ENCODE results near the gene IDUA.

IDUA gene

GRCh38 chr4:950136-951020 is 36.5 kb upstream of the IDUA start:
- no CpG with 5 or more reads among the region's 30 CpGs for WGBS (ENCODE audit: insufficient coverage, insufficient read length)
- no peaks in the 10 kb centered on the region for H3K27me3 ChIP-seq (ENCODE audit: control insufficient read depth, insufficient read depth, low read length)
- no peaks in the 10 kb centered on the region for H3K9me3 ChIP-seq (ENCODE audit: control insufficient read depth, insufficient read depth, low read length)
- no peak overlapping the region for H3K4me3 ChIP-seq (ENCODE audit: low read length)
- H3K4me1 ChIP-seq (ENCODE audit: control insufficient read depth, insufficient read depth, low read length) = no peaks in the 10 kb centered on the region; the same call in 1 of the 2 replicates
- no peaks in the 10 kb centered on the region; the same call in 1 of the 2 replicates for H3K36me3 ChIP-seq (ENCODE audit: control insufficient read depth, insufficient read depth, low read length)
- no peak overlapping the region for H3K27ac ChIP-seq (ENCODE audit: low read length)
- no peak for DNase-seq (ENCODE audit: low read depth, low spot score)

GRCh38 chr4:951186-951585 is 35.7 kb upstream of the IDUA start:
- H3K9me3 ChIP-seq (ENCODE audit: control insufficient read depth, insufficient read depth, low read length) = no peaks in the 10 kb centered on the region
- H3K27ac ChIP-seq (ENCODE audit: low read length) = no peak overlapping the region
- H3K4me3 ChIP-seq (ENCODE audit: low read length) = no peak overlapping the region
- H3K4me1 ChIP-seq (ENCODE audit: control insufficient read depth, insufficient read depth, low read length) = no peaks in the 10 kb centered on the region
- no CpG with 5 or more reads among the region's 7 CpGs for WGBS (ENCODE audit: insufficient coverage, insufficient read length)
- no peak for DNase-seq (ENCODE audit: low read depth, low spot score)
- H3K27me3 ChIP-seq (ENCODE audit: control insufficient read depth, insufficient read depth, low read length) = no peaks in the 10 kb centered on the region
- H3K36me3 ChIP-seq (ENCODE audit: control insufficient read depth, insufficient read depth, low read length) = no peaks in the 10 kb centered on the region; the same call in 1 of the 2 replicates

- Histone ChIP-seq H3K4me1 (ENCODE audit: control insufficient read depth, insufficient read depth, low read length) (no peaks in the 10 kb centered on the region), H3K4me3 (ENCODE audit: low read length) (no peak overlapping the region), H3K36me3 (ENCODE audit: control insufficient read depth, insufficient read depth, low read length) (no peaks in the 10 kb centered on the region), H3K9me3 (ENCODE audit: control insufficient read depth, insufficient read depth, low read length) (no peaks in the 10 kb centered on the region), H3K27me3 (ENCODE audit: control insufficient read depth, insufficient read depth, low read length) (no peaks in the 10 kb centered on the region), H3K27ac (ENCODE audit: low read length) (no peak overlapping the region)
- WGBS (ENCODE audit: insufficient coverage, insufficient read length) = no CpG with 5 or more reads among the region's 23 CpGs
- DNase-seq (ENCODE audit: low read depth, low spot score) = no peak
Measured at GRCh38 chr4:951594-952468, 35.0 kb upstream of the IDUA start.

- no peaks in the 10 kb centered on the region for H3K4me1 ChIP-seq (ENCODE audit: control insufficient read depth, insufficient read depth, low read length)
- no peaks in the 10 kb centered on the region for H3K9me3 ChIP-seq (ENCODE audit: control insufficient read depth, insufficient read depth, low read length)
- no peaks in the 10 kb centered on the region for H3K27me3 ChIP-seq (ENCODE audit: control insufficient read depth, insufficient read depth, low read length)
- no peak for DNase-seq (ENCODE audit: low read depth, low spot score)
- H3K4me3 ChIP-seq (ENCODE audit: low read length) = no peak overlapping the region
- no CpG with 5 or more reads among the region's 28 CpGs for WGBS (ENCODE audit: insufficient coverage, insufficient read length)
- no peaks in the 10 kb centered on the region for H3K36me3 ChIP-seq (ENCODE audit: control insufficient read depth, insufficient read depth, low read length)
- H3K27ac ChIP-seq (ENCODE audit: low read length) = no peak overlapping the region
Measured at GRCh38 chr4:952881-953573, 33.8 kb upstream of the IDUA start.

GRCh38 chr4:953574-953915 is 33.3 kb upstream of the IDUA start:
- WGBS (ENCODE audit: insufficient coverage, insufficient read length) = no CpG with 5 or more reads among the region's 13 CpGs
- Histone ChIP-seq H3K27ac (ENCODE audit: low read length) (no peak overlapping the region), H3K4me3 (ENCODE audit: low read length) (no peak overlapping the region), H3K27me3 (ENCODE audit: control insufficient read depth, insufficient read depth, low read length) (no peaks in the 10 kb centered on the region), H3K4me1 (ENCODE audit: control insufficient read depth, insufficient read depth, low read length) (no peaks in the 10 kb centered on the region), H3K9me3 (ENCODE audit: control insufficient read depth, insufficient read depth, low read length) (no peaks in the 10 kb centered on the region), H3K36me3 (ENCODE audit: control insufficient read depth, insufficient read depth, low read length) (no peaks in the 10 kb centered on the region)
- no peak for DNase-seq (ENCODE audit: low read depth, low spot score)

GRCh38 chr4:954211-955020 is 32.4 kb upstream of the IDUA start:
- H3K4me1 ChIP-seq (ENCODE audit: control insufficient read depth, insufficient read depth, low read length) = no peaks in the 10 kb centered on the region
- no peak overlapping the region for H3K27ac ChIP-seq (ENCODE audit: low read length)
- H3K4me3 ChIP-seq (ENCODE audit: low read length) = no peak overlapping the region
- no CpG with 5 or more reads among the region's 17 CpGs for WGBS (ENCODE audit: insufficient coverage, insufficient read length)
- no peaks in the 10 kb centered on the region for H3K9me3 ChIP-seq (ENCODE audit: control insufficient read depth, insufficient read depth, low read length)
- H3K27me3 ChIP-seq (ENCODE audit: control insufficient read depth, insufficient read depth, low read length) = no peaks in the 10 kb centered on the region
- H3K36me3 ChIP-seq (ENCODE audit: control insufficient read depth, insufficient read depth, low read length) = no peaks in the 10 kb centered on the region
- DNase-seq (ENCODE audit: low read depth, low spot score) = no peak

- no CpG with 5 or more reads among the region's 33 CpGs for WGBS (ENCODE audit: insufficient coverage, insufficient read length)
Measured at GRCh38 chr4:955161-955921, 31.5 kb upstream of the IDUA start.

DNA sequence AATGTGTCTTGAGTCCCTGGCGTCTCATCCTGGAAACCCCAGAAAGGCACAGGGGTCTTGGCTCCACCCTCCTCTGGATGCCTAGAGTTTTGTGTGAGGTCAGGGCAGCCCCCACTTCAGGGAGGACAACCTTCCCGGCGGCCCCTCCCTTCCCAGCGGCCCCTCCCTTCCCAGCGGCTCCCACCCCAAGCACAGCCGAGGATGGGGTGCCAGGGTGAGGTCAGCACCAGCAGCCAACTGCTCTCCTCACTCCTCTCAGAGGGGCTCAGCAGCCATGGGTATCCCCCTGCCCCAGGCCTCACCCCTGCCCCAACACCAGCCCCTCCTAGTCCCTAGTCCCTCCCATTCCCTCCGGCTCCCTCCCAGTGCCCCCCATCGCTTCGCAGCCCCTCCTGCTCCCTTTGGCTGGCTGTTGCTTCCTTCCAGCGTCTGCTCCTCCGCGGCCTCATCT is 30.9 kb upstream of the IDUA start:
- no peaks in the 10 kb centered on the region; the same call in 1 of the 2 replicates for H3K4me1 ChIP-seq (ENCODE audit: control insufficient read depth, insufficient read depth, low read length)
- no peak overlapping the region for H3K4me3 ChIP-seq (ENCODE audit: low read length)
- WGBS (ENCODE audit: insufficient coverage, insufficient read length) = no CpG with 5 or more reads among the region's 12 CpGs
- no peaks in the 10 kb centered on the region for H3K27me3 ChIP-seq (ENCODE audit: control insufficient read depth, insufficient read depth, low read length)
- no peaks in the 10 kb centered on the region for H3K9me3 ChIP-seq (ENCODE audit: control insufficient read depth, insufficient read depth, low read length)
- no peaks in the 10 kb centered on the region for H3K36me3 ChIP-seq (ENCODE audit: control insufficient read depth, insufficient read depth, low read length)
- DNase-seq (ENCODE audit: low read depth, low spot score) = no peak
- no peak overlapping the region for H3K27ac ChIP-seq (ENCODE audit: low read length)

More at GRCh38 chr4:955161-955921, 31.5 kb upstream of the IDUA start:
- H3K4me3 ChIP-seq (ENCODE audit: low read length) = no peak overlapping the region
- H3K9me3 ChIP-seq (ENCODE audit: control insufficient read depth, insufficient read depth, low read length) = no peaks in the 10 kb centered on the region
- no peak for DNase-seq (ENCODE audit: low read depth, low spot score)
- no peaks in the 10 kb centered on the region for H3K36me3 ChIP-seq (ENCODE audit: control insufficient read depth, insufficient read depth, low read length)
- H3K27ac ChIP-seq (ENCODE audit: low read length) = no peak overlapping the region
- no peaks in the 10 kb centered on the region; the same call in 1 of the 2 replicates for H3K4me1 ChIP-seq (ENCODE audit: control insufficient read depth, insufficient read depth, low read length)
- no peaks in the 10 kb centered on the region for H3K27me3 ChIP-seq (ENCODE audit: control insufficient read depth, insufficient read depth, low read length)

GRCh38 chr4:956531-957230 is 30.2 kb upstream of the IDUA start:
- Histone ChIP-seq H3K9me3 (ENCODE audit: control insufficient read depth, insufficient read depth, low read length) (no peaks in the 10 kb centered on the region), H3K4me3 (ENCODE audit: low read length) (no peak overlapping the region), H3K36me3 (ENCODE audit: control insufficient read depth, insufficient read depth, low read length) (no peaks in the 10 kb centered on the region), H3K27me3 (ENCODE audit: control insufficient read depth, insufficient read depth, low read length) (no peaks in the 10 kb centered on the region), H3K4me1 (ENCODE audit: control insufficient read depth, insufficient read depth, low read length) (no peaks in the 10 kb centered on the region; the same call in 1 of the 2 replicates), H3K27ac (ENCODE audit: low read length) (no peak overlapping the region)
- WGBS (ENCODE audit: insufficient coverage, insufficient read length) = no CpG with 5 or more reads among the region's 14 CpGs
- DNase-seq (ENCODE audit: low read depth, low spot score) = no peak
